ENCODE data around the gene SMARCB1.

DNA sequence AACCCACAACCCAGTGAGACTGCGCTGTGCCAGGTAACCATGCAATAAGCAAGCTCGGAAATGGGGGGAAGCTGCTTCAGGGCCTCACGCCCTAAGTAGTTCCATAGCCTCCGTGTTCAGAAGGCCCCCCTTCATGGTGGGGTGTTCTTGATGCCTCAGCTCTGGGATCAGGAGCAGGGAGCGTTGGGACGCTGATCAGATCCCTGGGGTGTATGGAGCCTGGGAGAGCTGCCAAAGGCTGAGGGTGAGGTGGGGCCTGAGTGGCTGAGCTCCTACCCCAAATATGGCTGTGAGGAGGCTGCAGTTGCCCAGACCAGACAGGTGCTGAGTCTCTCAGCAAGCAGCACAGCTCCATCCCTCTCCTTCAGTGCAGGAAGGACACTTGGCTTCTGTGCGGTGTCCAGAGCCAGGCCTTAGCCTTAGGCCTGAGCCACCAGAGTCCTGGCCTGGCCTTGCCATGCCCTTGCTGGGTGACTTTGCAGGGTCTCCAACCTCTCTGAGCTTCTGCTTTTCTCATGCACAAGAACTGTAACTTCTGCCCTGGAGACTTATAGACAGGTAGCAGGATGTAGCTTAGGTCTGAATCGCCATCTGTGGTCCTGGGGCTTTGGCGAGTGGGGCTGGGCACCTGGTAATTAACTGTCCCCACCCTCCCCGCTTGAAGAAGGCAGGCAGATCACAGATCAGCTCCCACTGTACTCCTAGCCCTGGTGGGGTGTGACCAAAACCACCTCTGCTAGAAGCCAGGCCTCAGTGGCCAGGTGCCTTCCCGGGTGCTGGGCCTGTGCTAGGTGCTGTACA is 8.8 kb upstream of the SMARCB1 start:
- TF ChIP-seq, protein P1, sequence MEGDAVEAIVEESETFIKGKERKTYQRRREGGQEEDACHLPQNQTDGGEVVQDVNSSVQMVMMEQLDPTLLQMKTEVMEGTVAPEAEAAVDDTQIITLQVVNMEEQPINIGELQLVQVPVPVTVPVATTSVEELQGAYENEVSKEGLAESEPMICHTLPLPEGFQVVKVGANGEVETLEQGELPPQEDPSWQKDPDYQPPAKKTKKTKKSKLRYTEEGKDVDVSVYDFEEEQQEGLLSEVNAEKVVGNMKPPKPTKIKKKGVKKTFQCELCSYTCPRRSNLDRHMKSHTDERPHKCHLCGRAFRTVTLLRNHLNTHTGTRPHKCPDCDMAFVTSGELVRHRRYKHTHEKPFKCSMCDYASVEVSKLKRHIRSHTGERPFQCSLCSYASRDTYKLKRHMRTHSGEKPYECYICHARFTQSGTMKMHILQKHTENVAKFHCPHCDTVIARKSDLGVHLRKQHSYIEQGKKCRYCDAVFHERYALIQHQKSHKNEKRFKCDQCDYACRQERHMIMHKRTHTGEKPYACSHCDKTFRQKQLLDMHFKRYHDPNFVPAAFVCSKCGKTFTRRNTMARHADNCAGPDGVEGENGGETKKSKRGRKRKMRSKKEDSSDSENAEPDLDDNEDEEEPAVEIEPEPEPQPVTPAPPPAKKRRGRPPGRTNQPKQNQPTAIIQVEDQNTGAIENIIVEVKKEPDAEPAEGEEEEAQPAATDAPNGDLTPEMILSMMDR (conservative IDR thresholded peaks at IDR 0.05; ENCODE audit: low read depth in 2 of 2) = no peak
- TF ChIP-seq EZH2phosphoT487 (IDR thresholded peaks at IDR 0.05; ENCODE audit: unreplicated experiment) = no peak
- no peak for TF ChIP-seq CREB1 (CRISPR knock-in tag; IDR thresholded peaks at IDR 0.05; ENCODE audit: low read depth)
- TF ChIP-seq POLR2AphosphoS5 (IDR thresholded peaks at IDR 0.05; ENCODE audit: low read depth) = no peak
- no peak for TF ChIP-seq EZH2 (IDR thresholded peaks at IDR 0.05; ENCODE audit: low read depth, unreplicated experiment)

All from GM23338 (cell line).